HG02610 (cell line): ENCODE measurements around the gene MRPS12.
"Not testable (repeated sequence)": the region's sequence is repeated elsewhere in the genome, so short reads cannot be mapped to it uniquely, and the experiment has no call there.

ENCODE experiments used
- ATAC-seq: cut with Tn5 transposase; IDR thresholded peaks from one replicate; pipeline ENCODE4 v1.9.1; 2021; ENCODE audit warnings: mild to moderate bottlenecking, moderate library complexity; ENCODE audit not compliant: unreplicated experiment

MRPS12 gene

GRCh38 chr19:38930776-38931520 is at the start of gene MRPS12:
MRPS12 (plus strand) TSS chr19:38930944; CDS start chr19:38931295, 351 bp downstream.
- ATAC-seq, result peak; percentile 91

GRCh38 chr19:38883286-38883685 is 47.5 kb upstream of the MRPS12 start:
- no peak for ATAC-seq

- ATAC-seq, result not testable (repeated sequence)
These were observed 46.1 kb upstream of the MRPS12 start for GRCh38 chr19:38884691-38885090.

DNA sequence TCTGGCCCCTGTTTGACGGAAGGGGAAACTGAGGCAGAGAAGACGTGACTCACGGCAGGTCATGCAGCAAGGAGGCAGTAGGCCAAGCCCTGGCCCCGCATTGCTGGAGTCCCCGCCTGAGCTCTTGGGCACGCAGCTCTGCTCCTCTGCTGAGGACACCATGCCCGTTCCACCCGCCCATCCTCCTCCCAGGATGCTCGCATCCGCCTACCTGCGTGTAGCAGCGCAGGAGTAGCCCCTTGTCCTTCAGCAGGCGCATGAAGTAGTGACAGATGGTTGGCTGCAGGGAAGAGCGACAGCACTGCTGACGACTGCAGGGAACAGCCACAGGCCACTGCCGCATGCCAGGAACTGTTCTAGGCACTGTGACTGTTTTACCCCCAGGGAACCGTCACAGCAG is 41.9 kb upstream of the MRPS12 start:
- no peak for ATAC-seq

DNA sequence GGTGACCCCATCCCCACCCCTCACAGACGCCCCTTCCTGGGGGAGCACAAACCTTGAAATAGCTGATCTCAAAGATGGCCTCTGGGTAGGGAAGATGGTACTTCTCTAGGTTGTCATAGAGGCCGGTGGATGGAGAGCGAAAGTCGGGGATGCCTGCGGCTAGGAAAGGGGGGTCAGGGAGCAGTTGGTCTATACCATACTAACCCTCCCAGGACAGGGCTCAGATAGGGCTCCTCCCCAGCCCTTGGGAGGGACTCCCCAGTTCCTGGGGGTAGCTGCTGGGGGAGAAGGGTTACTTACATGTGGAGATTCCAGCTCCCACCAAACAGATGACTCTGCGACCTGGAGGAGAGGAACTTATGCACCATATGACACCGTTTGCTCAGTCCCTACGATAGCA is 40.9 kb upstream of the MRPS12 start:
- ATAC-seq, result no peak

GRCh38 chr19:38890686-38891085 is 40.1 kb upstream of the MRPS12 start:
- no peak for ATAC-seq

DNA sequence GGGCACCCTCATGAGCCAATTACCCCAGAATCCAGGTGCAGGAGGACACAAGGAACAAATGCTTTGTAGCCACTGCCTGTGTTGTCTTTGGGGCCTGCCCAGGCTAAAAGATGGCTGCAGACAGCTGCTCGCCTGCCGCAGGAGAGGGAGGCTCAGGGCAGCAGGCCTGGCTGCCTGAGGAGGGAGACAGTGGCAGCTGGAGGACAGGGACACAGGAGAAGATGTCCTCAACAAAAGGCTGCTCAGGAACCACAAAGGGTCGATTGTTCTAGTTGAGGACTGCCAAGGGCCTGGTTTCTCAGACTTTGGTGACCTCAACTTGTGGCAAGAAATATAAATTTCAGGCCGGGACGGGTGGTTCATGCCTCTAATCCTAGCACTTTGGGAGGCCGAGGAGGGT is 39.0 kb upstream of the MRPS12 start:
- no peak for ATAC-seq

DNA sequence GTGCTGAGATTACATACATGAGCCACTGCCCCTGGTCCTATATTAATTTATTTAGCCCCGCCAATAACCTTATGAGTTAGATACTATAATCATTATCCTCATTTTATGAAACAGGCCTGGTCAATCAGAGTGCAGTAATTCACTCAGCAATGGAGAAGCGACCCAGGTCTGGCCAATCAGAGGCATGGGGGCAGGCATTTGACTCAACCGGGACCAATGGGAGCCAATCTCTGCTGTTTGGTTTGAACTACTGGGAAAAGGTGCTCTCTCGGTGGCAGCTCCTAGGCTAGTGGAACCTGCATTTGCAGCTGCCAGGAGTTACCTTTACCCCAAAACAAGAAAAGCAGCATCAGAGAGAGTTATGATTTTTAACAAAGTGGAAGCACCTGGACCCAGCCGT is 37.9 kb upstream of the MRPS12 start:
- ATAC-seq, result no peak

DNA sequence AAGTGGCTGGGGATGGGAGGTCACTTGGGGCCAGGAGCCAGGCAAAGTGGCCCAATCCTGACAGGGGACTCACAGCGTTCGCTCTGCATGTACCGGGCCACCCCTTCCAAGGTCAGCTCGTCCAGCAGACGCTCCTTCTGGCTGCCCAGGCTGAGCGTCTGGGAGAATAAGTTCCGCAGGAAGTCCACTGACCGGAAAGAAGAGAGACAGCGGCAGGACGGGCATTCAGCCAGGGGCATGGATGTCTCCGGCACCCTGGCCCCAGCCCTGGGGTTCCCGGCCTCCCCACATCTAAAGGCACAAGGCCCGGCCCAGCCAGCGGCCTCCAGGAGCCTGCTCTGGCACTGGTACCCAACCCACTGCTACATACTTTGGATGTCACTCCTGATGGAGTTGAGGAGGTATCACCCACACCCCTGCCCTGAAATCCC is 37.4 kb upstream of the MRPS12 start:
- ATAC-seq, result no peak

GRCh38 chr19:38894968-38895367 is 35.8 kb upstream of the MRPS12 start:
- ATAC-seq, result no peak

DNA sequence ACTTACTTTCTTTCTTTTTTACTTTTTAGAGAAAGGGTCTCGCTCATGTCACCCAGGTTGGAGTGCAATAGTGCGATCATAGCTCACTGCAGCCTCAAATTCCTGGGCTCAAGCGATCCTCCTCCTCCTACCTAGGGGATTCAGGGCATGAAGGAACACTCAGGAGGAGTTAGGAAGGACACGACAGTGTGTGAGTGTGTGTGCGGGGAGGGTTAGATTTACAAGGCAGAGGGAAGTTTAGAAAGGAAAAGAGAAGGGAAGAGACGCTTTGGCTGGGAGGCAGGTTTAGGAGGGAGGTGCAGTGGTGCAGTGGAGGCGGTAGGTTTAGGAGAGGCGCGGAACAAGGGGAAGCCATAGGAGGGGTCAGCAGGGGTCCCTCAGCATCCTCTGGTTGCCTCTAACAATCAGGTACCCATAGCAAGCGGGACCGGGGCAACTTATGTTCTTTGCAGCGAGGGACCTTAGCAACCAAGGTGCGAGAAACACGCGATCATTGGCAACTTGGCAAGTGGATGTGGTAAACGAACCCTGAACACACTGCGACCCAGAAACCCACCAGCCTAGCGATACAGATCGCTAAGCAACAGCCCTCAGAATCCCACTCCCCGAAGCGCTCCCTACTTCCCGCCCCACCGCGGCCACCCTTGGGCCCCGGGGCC is 31.8 kb upstream of the MRPS12 start:
- no peak for ATAC-seq

- peak; percentile 92 for ATAC-seq
These were observed 31.1 kb upstream of the MRPS12 start, which contains the start of the genes NFKBIB and SIRT2 for GRCh38 chr19:38899447-38900201. NFKBIB (plus strand) TSS chr19:38899969; CDS start chr19:38900033, 64 bp downstream. SIRT2 (minus strand) TSS chr19:38899618; CDS start chr19:38899521, 97 bp downstream.

DNA sequence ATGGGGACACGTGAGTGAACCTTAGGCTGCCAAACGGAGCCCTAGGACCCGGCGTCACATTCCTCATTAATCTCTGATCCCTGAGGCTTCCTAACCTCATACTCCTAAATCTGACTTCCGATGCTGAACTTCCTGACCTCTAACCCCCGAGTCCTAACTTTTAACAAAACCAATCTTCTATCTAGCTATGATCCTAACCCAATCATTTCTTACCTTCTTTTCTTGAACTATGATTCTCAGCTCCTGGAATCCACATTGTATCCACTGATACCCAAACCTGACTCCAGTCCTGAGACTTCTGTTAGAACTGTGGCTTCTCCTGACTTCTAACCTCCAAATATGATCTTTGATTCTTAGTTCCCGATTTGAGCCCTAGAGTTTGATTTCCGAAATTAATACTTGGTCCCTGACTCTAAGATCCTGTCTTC is 30.5 kb upstream of the MRPS12 start:
- ATAC-seq, result no peak

DNA sequence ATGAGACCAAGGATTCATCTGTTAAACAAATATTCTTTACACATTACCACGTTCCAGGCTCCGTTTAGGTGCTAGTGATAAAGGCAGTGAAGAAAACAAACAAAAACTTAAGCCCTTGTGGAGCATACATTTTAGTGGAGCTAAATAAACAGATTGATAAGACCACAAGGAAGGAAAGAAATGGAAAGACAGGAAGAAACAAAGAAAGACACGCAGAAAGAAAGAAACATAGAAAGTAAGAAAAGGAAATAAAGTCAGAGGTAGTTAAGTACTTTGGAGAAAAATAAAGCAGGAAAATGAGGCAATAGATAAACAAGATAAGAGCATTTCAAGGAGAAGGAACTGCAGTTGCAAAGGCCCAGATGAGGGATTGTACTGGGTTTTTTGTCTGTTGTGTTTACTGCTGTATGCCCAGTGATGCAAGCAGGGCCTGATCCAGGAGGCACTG is 30.0 kb upstream of the MRPS12 start:
- no peak for ATAC-seq

DNA sequence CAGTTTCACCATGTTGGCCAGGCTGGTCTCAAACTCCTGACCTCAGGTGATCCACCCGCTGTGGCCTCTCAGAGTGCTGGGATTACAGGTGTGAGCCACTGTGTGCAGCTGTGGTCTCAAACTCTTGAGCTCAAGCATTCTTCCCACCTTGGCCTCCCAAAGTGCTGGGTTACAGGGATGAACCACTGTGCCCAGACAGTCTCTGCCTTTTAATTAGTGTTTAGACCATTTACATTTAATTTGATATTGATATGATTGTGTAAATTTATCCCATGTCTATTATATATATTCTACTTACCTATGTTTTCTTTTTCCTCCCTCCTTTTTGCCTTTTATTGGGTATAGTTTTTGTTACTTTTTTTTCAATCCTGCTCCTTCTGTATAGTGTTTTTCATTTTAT is 29.1 kb upstream of the MRPS12 start:
- ATAC-seq, result no peak

DNA sequence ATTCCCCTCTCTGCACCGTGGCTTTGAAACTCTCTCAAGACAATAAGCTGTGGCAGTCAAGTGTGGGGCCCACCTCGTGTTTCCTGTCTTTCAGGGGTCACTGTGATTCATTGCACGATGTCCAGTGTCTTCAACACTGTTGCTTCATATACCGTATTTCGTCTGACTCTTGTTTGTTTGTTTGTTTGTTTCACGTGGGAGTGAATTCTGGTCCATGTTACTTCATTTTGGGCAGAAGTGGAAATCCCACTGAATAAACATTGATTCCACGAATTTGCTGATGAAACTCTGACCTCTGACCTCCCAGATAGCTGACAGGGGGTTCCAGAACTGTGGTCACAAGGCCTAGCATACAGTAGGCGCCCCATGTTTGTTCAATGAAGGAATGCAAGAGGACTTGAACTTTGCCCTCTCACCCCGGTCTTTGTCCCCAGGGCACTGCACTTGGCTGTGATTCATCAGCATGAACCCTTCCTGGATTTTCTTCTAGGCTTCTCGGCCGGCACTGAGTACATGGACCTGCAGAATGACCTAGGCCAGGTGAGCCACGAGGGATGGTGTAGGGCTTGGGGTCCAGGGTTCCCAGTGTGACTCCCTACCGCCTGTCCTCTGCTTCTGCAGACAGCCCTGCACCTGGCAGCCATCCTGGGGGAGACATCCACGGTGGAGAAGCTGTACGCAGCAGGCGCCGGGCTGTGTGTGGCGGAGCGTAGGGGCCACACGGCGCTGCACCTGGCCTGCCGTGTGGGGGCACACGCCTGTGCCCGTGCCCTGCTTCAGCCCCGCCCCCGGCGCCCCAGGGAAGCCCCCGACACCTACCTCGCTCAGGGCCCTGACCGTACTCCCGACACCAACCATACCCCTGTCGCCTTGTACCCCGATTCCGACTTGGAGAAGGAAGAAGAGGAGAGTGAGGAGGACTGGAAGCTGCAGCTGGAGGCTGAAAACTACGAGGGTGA is 25.9 kb upstream of the MRPS12 start:
- ATAC-seq, result no peak

GRCh38 chr19:38905620-38906019 is 25.1 kb upstream of the MRPS12 start:
- no peak for ATAC-seq

- ATAC-seq, result no peak
These were observed 23.5 kb upstream of the MRPS12 start for GRCh38 chr19:38907227-38907626.

DNA sequence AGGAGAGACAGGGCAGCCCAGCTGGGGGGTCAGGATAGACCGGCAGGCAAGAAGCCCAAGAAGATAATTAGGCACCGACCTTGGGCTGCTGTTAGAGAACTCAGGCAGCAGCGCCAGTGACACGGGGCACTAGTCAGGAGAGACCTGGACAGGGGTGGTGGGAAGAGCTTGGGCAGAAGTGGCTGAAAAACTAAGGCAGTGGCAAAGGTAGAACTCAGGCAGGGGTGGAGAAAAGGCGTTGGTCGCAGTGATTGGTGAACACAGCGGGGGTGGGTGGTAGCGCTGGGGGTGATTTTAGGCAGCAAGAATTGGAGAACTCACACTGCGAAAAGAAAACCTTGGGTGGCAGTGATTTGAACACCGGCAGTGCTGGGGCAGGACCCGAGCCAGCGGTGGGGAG is 23.1 kb upstream of the MRPS12 start:
- no peak for ATAC-seq

DNA sequence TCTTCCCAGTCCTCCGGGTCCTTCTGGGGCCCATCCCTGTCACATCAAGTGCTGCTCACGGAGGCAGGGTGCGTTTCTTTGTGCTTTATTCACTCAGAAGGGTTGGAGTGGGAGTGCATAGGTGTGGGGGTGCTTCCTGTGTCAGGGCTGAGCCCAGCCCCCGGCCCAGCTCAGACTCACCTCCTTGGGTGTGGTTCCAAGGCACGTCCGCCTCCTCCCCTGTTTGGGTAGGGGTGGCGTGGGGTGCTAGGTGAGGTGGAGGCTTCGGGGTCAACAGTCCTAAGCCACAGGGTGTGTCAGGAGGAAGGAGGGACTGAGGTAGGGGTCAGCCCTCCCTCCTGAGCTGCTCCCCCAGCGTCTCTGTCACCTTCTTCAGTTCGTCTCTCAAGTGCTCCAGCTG is 21.8 kb upstream of the MRPS12 start:
- ATAC-seq, result no peak
